ENCODE measurements around the gene PTPRN2. TPM values are rescaled to one million over a fixed set of nuclear protein-coding genes. Genes with fewer than 3 reads are reported as not detected.
"Not testable (repeated sequence)": the region's sequence is repeated elsewhere in the genome, so short reads cannot be mapped to it uniquely, and the experiment has no call there.

PTPRN2 gene
- total and polyA plus RNA-seq, 4 donors: 18.1 to 69.9 (median 50.4) TPM

DNA sequence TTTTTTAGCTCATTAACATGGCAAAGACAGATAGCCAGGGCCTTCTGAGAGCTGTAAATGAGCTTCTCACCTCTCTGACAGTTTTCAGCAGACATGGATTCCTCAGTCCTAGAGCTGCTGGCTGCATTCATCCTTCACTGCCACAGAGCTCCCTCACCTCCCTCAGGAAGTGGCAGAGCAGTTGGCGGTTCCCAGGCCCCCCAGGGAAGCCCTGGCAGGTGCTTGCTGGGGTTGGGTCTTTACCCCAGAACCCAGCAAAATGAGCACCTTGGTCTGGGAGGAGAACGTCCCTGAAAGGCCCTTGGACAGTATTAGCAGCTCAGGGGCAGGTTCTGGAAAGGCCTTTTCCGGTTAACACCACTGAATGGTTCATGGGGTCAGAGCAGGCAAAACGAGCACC lies 288.0 kb downstream of the PTPRN2 start:
- no peak overlapping the region for H3K4me3 ChIP-seq (ENCODE audit: low read depth, low read length)

GRCh38 chr7:158296798-158297104 lies 290.9 kb downstream of the PTPRN2 start:
- no peak for DNase-seq (ENCODE audit: low read depth in 4 of 6, low spot score in 6 of 6)
- H3K4me3 ChIP-seq (ENCODE audit: low read depth, low read length): no peak overlapping the region
- 90% methylated on average over 6 of the region's 7 CpGs for WGBS (ENCODE audit: insufficient coverage)
- no peaks in the 10 kb centered on the region for H3K4me1 ChIP-seq (ENCODE audit: control insufficient read depth, insufficient read depth, low read length)
- H3K27ac ChIP-seq (ENCODE audit: low read depth, low read length): no peak overlapping the region
- H3K27me3 ChIP-seq (ENCODE audit: control insufficient read depth, insufficient read depth, low read length): no peaks in the 10 kb centered on the region
- no peaks in the 10 kb centered on the region for H3K36me3 ChIP-seq (ENCODE audit: control insufficient read depth, insufficient read depth, low read length)
- H3K9me3 ChIP-seq (ENCODE audit: control insufficient read depth, insufficient read depth, low read length): peaks cover 1% of the 10 kb centered on the region

More for the DNA sequence above, 288.0 kb downstream of the PTPRN2 start:
- WGBS (ENCODE audit: insufficient coverage): 70% methylated on average over 2 of the region's 4 CpGs
- Histone ChIP-seq H3K27ac (ENCODE audit: low read depth, low read length) (no peak overlapping the region), H3K4me1 (ENCODE audit: control insufficient read depth, insufficient read depth, low read length) (no peaks in the 10 kb centered on the region), H3K36me3 (ENCODE audit: control insufficient read depth, insufficient read depth, low read length) (no peaks in the 10 kb centered on the region), H3K9me3 (ENCODE audit: control insufficient read depth, insufficient read depth, low read length) (peaks cover 1% of the 10 kb centered on the region), H3K27me3 (ENCODE audit: control insufficient read depth, insufficient read depth, low read length) (no peaks in the 10 kb centered on the region)
- no peak for DNase-seq (ENCODE audit: low read depth in 4 of 6, low spot score in 6 of 6)

DNA sequence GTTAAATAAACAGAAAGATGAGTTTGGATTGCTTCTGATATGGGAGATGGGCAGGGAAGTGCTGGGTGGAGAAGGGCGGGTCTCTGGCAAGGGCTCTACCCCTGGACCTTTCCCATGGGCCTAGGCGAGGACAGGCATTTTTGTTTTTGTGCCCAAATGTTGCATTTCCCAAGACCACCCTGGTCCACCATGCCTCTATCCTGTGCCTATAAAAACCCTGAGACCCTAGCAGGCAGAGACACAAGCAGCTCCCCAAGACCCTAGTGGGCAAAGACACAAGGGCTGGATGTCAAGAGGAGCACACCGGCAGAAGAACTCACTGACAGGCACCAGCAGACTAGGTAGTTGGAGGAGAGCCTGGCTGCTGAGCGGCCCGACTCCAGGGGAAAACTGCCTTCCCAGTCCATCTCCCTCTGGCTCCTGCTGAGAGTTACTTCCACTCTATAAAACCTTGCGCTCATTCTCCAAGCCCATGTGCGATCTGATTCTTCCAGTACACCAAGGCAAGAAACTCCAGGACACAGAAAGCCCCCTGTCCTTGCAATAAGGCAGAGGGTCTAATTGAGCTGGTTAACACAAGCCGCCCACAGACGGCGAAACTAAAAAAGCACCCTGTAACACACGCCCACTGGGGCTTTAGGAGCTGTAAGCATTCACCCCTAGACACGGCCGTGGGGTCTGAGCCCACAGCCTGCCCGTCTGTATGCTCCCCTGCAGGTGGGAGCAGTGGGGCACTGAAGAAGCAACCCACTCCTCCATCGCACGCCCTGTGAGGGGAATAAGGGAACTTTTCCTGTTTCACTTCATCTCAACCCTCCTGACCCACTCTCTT lies 291.4 kb downstream of the PTPRN2 start:
- H3K4me1 ChIP-seq (ENCODE audit: control insufficient read depth, insufficient read depth, low read length): no peaks in the 10 kb centered on the region
- 91% methylated on average over 12 of the region's 16 CpGs for WGBS (ENCODE audit: insufficient coverage)

DNA sequence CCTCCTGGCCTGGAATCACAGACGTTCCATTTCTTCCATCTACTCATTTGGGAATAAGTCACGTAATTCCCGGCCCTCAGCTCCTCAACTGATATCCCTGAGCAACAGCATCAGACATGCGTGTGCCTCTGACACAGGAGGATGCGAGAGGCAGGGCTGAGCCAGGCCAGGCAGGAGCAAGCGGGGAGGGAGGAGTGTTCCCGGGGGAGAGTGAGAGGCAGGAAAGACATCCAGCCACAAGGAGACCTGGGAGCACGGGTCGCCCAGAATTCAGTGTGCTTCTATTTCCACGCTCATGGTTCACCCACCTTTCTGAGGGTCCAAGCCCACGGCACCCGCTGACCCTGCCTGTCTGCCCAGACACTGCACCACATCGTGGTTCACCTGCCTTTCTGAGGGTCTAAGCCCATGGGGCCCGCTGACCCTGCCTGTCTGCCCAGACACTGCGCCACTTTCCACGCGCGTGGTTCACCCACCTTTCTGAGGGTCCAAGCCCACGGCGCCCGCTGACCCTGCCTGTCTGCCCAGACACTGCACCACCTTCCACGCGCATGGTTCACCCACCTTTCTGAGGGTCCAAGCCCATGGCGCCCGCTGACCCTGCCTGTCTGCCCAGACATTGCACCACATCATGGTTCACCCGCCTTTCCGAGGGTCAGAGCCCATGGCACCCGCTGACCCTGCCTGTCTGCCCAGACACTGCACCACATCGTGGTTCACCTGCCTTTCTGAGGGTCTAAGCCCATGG lies 293.0 kb downstream of the PTPRN2 start:
- H3K36me3 ChIP-seq (ENCODE audit: control insufficient read depth, insufficient read depth, low read length); H3K27ac ChIP-seq (ENCODE audit: low read depth, low read length); H3K4me1 ChIP-seq (ENCODE audit: control insufficient read depth, insufficient read depth, low read length); DNase-seq (ENCODE audit: low read depth in 4 of 6, low spot score in 6 of 6); H3K9me3 ChIP-seq (ENCODE audit: control insufficient read depth, insufficient read depth, low read length); H3K27me3 ChIP-seq (ENCODE audit: control insufficient read depth, insufficient read depth, low read length); H3K4me3 ChIP-seq (ENCODE audit: low read depth, low read length): not testable (repeated sequence)
- WGBS (ENCODE audit: insufficient coverage): 96% methylated on average over 26 of the region's 29 CpGs

More for the DNA sequence above, 291.4 kb downstream of the PTPRN2 start:
- DNase-seq (ENCODE audit: low read depth in 4 of 6, low spot score in 6 of 6): no peak
- Histone ChIP-seq H3K9me3 (ENCODE audit: control insufficient read depth, insufficient read depth, low read length) (peaks cover 1% of the 10 kb centered on the region), H3K4me3 (ENCODE audit: low read depth, low read length) (no peak overlapping the region), H3K27ac (ENCODE audit: low read depth, low read length) (no peak overlapping the region), H3K36me3 (ENCODE audit: control insufficient read depth, insufficient read depth, low read length) (no peaks in the 10 kb centered on the region), H3K27me3 (ENCODE audit: control insufficient read depth, insufficient read depth, low read length) (no peaks in the 10 kb centered on the region)

- DNase-seq (ENCODE audit: low read depth in 4 of 6, low spot score in 6 of 6): no peak
- peaks cover 6% of the 10 kb centered on the region for H3K9me3 ChIP-seq (ENCODE audit: control insufficient read depth, insufficient read depth, low read length)
- H3K36me3 ChIP-seq (ENCODE audit: control insufficient read depth, insufficient read depth, low read length): peaks cover 4% of the 10 kb centered on the region
- H3K4me3 ChIP-seq (ENCODE audit: low read depth, low read length): no peak overlapping the region
- WGBS (ENCODE audit: insufficient coverage): 93% methylated on average over 2 of the region's 5 CpGs
- no peaks in the 10 kb centered on the region for H3K4me1 ChIP-seq (ENCODE audit: control insufficient read depth, insufficient read depth, low read length)
- no peaks in the 10 kb centered on the region for H3K27me3 ChIP-seq (ENCODE audit: control insufficient read depth, insufficient read depth, low read length)
- H3K27ac ChIP-seq (ENCODE audit: low read depth, low read length): no peak overlapping the region
Observed at GRCh38 chr7:158292948-158293347, 294.7 kb downstream of the PTPRN2 start.

DNA sequence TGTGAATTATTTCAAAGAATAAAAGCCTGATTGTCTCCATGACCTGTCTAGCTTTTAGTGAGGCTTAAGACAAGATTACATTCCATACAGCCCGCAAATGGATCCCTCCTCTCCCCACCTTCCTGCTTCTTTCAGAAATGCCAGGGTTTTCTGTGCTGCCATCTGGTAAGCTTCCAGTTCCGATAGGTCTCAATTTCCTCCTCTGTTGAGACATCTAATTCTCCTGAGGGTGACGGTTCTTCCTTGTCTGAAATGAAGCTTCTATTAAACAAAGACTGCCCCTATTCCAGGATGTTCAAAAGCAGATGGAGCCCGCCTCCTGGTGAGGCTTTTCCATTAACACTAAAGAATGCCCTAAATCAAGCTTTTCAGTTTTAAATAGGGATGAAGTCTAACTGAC lies 295.6 kb downstream of the PTPRN2 start:
- no peak overlapping the region for H3K27ac ChIP-seq (ENCODE audit: low read depth, low read length)
- peaks cover 9% of the 10 kb centered on the region for H3K9me3 ChIP-seq (ENCODE audit: control insufficient read depth, insufficient read depth, low read length)
- WGBS (ENCODE audit: insufficient coverage): 6% methylated on average over 2 of the region's 4 CpGs
- H3K27me3 ChIP-seq (ENCODE audit: control insufficient read depth, insufficient read depth, low read length): no peaks in the 10 kb centered on the region
- DNase-seq (ENCODE audit: low read depth in 4 of 6, low spot score in 6 of 6): peak in 2 of 6 donors; percentile 20 to 51
- H3K4me3 ChIP-seq (ENCODE audit: low read depth, low read length): no peak overlapping the region
- H3K36me3 ChIP-seq (ENCODE audit: control insufficient read depth, insufficient read depth, low read length): peaks cover 4% of the 10 kb centered on the region
- no peaks in the 10 kb centered on the region for H3K4me1 ChIP-seq (ENCODE audit: control insufficient read depth, insufficient read depth, low read length)

DNA sequence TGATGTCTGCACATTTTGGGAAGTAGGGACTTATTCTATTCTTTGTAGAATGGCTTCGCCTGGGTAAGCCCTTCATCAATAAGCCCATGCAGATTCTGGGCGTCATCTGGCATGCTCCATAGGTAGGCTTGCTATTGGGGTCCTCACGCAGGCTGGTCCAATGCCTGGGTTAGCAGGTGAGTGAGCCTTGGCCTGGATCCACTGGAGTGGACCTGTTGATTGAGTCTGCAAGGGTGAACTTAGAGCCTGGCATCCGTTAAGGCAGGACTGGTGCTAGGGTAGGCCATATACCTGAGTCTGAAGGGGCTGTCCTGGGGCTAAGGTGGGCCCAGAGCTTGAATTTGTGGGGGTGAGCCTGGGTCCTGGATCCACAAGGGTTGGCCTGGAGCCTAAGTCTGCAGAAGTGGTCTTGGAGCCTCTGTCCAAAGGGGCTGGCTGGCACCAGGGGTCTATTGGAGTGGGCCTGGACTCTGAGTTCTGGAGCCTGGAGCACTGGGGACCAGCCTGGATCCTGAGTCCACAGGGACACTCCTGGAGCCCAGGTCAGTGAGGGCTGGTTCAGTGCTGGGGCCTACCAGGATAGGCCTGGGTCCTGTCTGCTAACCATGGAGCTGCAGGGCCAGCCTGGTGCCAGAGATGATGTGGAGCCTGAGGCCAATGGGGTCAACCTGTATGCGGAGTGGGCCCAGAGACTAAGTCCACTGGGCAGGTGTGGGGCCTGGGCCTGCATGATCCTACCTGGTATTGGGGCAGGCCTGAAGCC lies 297.7 kb downstream of the PTPRN2 start:
- H3K9me3 ChIP-seq (ENCODE audit: control insufficient read depth, insufficient read depth, low read length): peaks cover 12% of the 10 kb centered on the region
- 96% methylated on average over 5 of the region's 5 CpGs for whole genome bisulfite sequencing (ENCODE audit: insufficient coverage)
- H3K4me3 ChIP-seq (ENCODE audit: low read depth, low read length): no peak overlapping the region
- no peaks in the 10 kb centered on the region for H3K27me3 ChIP-seq (ENCODE audit: control insufficient read depth, insufficient read depth, low read length)
- no peak for DNase-seq (ENCODE audit: low read depth in 4 of 6, low spot score in 6 of 6)
- peaks cover 6% of the 10 kb centered on the region for H3K4me1 ChIP-seq (ENCODE audit: control insufficient read depth, insufficient read depth, low read length)
- H3K36me3 ChIP-seq (ENCODE audit: control insufficient read depth, insufficient read depth, low read length): peaks cover 4% of the 10 kb centered on the region
- H3K27ac ChIP-seq (ENCODE audit: low read depth, low read length): no peak overlapping the region

DNA sequence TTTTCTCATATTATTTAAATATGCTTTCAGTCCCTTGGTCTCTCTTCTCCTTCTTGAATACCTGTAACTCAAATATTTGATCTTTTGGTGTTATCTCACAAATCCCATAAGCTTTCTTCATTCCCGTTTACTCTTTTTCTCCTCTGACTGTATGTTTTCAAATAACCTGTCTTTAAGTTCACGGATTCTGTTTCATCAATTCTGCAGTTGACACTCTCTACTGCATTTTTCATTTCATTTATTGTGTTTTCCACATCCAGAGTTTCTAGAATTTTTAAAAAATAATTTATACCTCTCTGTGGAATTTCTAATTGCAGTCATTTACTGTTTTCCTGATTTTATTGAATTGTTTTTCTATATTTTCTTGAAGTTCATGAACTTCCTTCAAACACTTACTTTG lies 298.4 kb downstream of the PTPRN2 start:
- Histone ChIP-seq H3K27me3 (ENCODE audit: control insufficient read depth, insufficient read depth, low read length) (no peaks in the 10 kb centered on the region), H3K27ac (ENCODE audit: low read depth, low read length) (no peak overlapping the region), H3K4me1 (ENCODE audit: control insufficient read depth, insufficient read depth, low read length) (peaks cover 9% of the 10 kb centered on the region), H3K9me3 (ENCODE audit: control insufficient read depth, insufficient read depth, low read length) (peaks cover 11% of the 10 kb centered on the region), H3K4me3 (ENCODE audit: low read depth, low read length) (no peak overlapping the region), H3K36me3 (ENCODE audit: control insufficient read depth, insufficient read depth, low read length) (peaks cover 4% of the 10 kb centered on the region)
- no peak for DNase-seq (ENCODE audit: low read depth in 4 of 6, low spot score in 6 of 6)
- 93% methylated on average over 2 of the region's 2 CpGs for WGBS (ENCODE audit: insufficient coverage)

- Histone ChIP-seq H3K4me3 (ENCODE audit: low read depth, low read length) (no peak overlapping the region), H3K27me3 (ENCODE audit: control insufficient read depth, insufficient read depth, low read length) (no peaks in the 10 kb centered on the region), H3K9me3 (ENCODE audit: control insufficient read depth, insufficient read depth, low read length) (peaks cover 11% of the 10 kb centered on the region), H3K36me3 (ENCODE audit: control insufficient read depth, insufficient read depth, low read length) (peaks cover 9% of the 10 kb centered on the region), H3K4me1 (ENCODE audit: control insufficient read depth, insufficient read depth, low read length) (peaks cover 21% of the 10 kb centered on the region), H3K27ac (ENCODE audit: low read depth, low read length) (no peak overlapping the region)
- no peak for DNase-seq (ENCODE audit: low read depth in 4 of 6, low spot score in 6 of 6)
- no CpG with 5 or more reads among the region's 2 CpGs for whole genome bisulfite sequencing (ENCODE audit: insufficient coverage)
Observed at GRCh38 chr7:158286210-158286609, 301.4 kb downstream of the PTPRN2 start.
